GM12864 (cell line): ENCODE results near the gene CSF3R.

Experiments
- DNase-seq: peaks from one replicate; pipeline ENCODE4 v3.0.0-alpha.2; 2011; ENCODE audit warnings: low read depth
- H3K4me3 ChIP-seq: 2 replicates; pipeline ENCODE4 v1.5.1; 2011; ENCODE audit warnings: mild to moderate bottlenecking, low read depth, low read length, control low read depth
- CTCF ChIP-seq: IDR thresholded peaks from 2 replicates; pipeline ENCODE4 v1.5.1; 2011; ENCODE audit warnings: low read depth, mild to moderate bottlenecking, moderate library complexity, low read length, control low read depth, inconsistent platforms; ENCODE audit errors: missing control alignments

CSF3R gene

GRCh38 chr1:36525166-36525565 is 42.5 kb upstream of the CSF3R start:
- no peak for TF ChIP-seq CTCF
- H3K4me3 ChIP-seq = no peak overlapping the region
- no peak for DNase-seq

- H3K4me3 ChIP-seq = no peak overlapping the region
- TF ChIP-seq CTCF = no peak
- DNase-seq = no peak
These were observed 41.8 kb upstream of the CSF3R start for GRCh38 chr1:36524359-36525062.

GRCh38 chr1:36523850-36524249 is 41.1 kb upstream of the CSF3R start:
- DNase-seq = no peak
- H3K4me3 ChIP-seq = no peak overlapping the region
- TF ChIP-seq CTCF = no peak

GRCh38 chr1:36523230-36523495 is 40.5 kb upstream of the CSF3R start:
- no peak for DNase-seq
- no peak overlapping the region for H3K4me3 ChIP-seq
- TF ChIP-seq CTCF = no peak

- DNase-seq = no peak
- no peak for TF ChIP-seq CTCF
- H3K4me3 ChIP-seq = no peak overlapping the region
These were observed 39.9 kb upstream of the CSF3R start for GRCh38 chr1:36522461-36523229.

GRCh38 chr1:36522021-36522420 is 39.3 kb upstream of the CSF3R start:
- no peak for TF ChIP-seq CTCF
- DNase-seq = no peak
- no peak overlapping the region for H3K4me3 ChIP-seq
